GM12878 (cell line): ENCODE data around the gene CFAP299. TPM values are rescaled to one million over a fixed set of nuclear protein-coding genes. Genes with fewer than 3 reads are reported as not detected.

Experiments used
- ATAC-seq: fragments of 200-7000 bp; cut with Tn5 transposase; 3 replicates; pipeline ENCODE4 v1.9.1; 2020; ENCODE audit warnings: mild to moderate bottlenecking, moderate library complexity
- BruUV-seq: library from RNA; stranded (reverse); fragments of 400-500 nt; replicated peaks from 2 replicates; lab custom pipeline; 2021; lab: Mats Ljungman, UMichigan
- CTCF ChIA-PET: fragments of 300-600 bp; sonication (Branson Sonifier 250); formaldehyde crosslinking; extraction: SDS; loops from one replicate; lab custom pipeline; 2021; ENCODE audit warnings: inconsistent platforms; lab: Yijun Ruan, JAX
- POLR2A ChIA-PET: fragments of 350-600 bp; formaldehyde crosslinking; extraction: SDS; loops from one replicate; lab custom pipeline; 2021; ENCODE audit warnings: inconsistent platforms; lab: Charles Lee
- RAD21 ChIA-PET: fragments of 300-600 bp; sonication (Branson Sonifier 250); formaldehyde crosslinking; loops from one replicate; lab custom pipeline; 2023; ENCODE audit warnings: antibody characterized with exemption; ENCODE audit not compliant: unreplicated experiment; lab: Charles Lee
- SMC1A ChIA-PET: fragments of 300-600 bp; sonication (Branson Sonifier 250); formaldehyde crosslinking; loops from one replicate; lab custom pipeline; 2023; ENCODE audit not compliant: unreplicated experiment, uncharacterized antibody; lab: Charles Lee
- DNase-seq: peaks from one replicate; pipeline ENCODE4 v3.0.0-alpha.2; 2011; ENCODE audit warnings: low read depth, low spot score
- FAIRE-seq: peaks from 3 replicates; lab custom pipeline; 2011; peaks lifted over from hg19 to GRCh38; lab: Jason Lieb, UNC
- H2AFZ ChIP-seq: 2 replicates; pipeline ENCODE4 v1.6.0; 2011; ENCODE audit warnings: low read depth, low read length, control low read depth; ENCODE audit not compliant: control insufficient read depth
- H3K27ac ChIP-seq: 2 replicates; pipeline ENCODE4 v1.5.1; 2011; ENCODE audit warnings: control low read depth; ENCODE audit not compliant: control insufficient read depth, insufficient read depth
- H3K27me3 ChIP-seq, 2 experiments: replicated peaks in 1 of 2; 2 replicates each; pipeline versions ENCODE4 v1.6.0 to v1.6.1; 2011; ENCODE audit warnings: low read length in 1 of 2; ENCODE audit not compliant: control insufficient read depth in 2 of 2, insufficient read depth in 2 of 2
- H3K36me3 ChIP-seq, 2 experiments: 2 replicates each; pipeline ENCODE4 v1.5.1; 2011; ENCODE audit warnings: low read length in 1 of 2; ENCODE audit not compliant: control insufficient read depth in 2 of 2, insufficient read depth in 2 of 2
- H3K4me1 ChIP-seq: 2 replicates; pipeline ENCODE4 v1.6.1; 2011; ENCODE audit warnings: mild to moderate bottlenecking, low read length, moderate library complexity, mixed read lengths; ENCODE audit not compliant: control insufficient read depth, insufficient read depth
- H3K4me2 ChIP-seq: 2 replicates; pipeline ENCODE4 v1.6.0; 2011; ENCODE audit warnings: control low read depth; ENCODE audit not compliant: control insufficient read depth, insufficient read depth
- H3K4me3 ChIP-seq: fragments of 200-600 bp; sonication (generic); 2 replicates; pipeline ENCODE4 v1.5.1; 2016
- H3K79me2 ChIP-seq: 2 replicates; pipeline ENCODE4 v1.6.0; 2011; ENCODE audit warnings: low read length; ENCODE audit not compliant: control insufficient read depth, insufficient read depth
- H3K9ac ChIP-seq: 2 replicates; pipeline ENCODE4 v1.8.0; 2011; ENCODE audit warnings: low read length, control low read depth, mixed read lengths; ENCODE audit not compliant: control insufficient read depth, insufficient read depth
- H3K9me3 ChIP-seq: replicated peaks from 3 replicates; pipeline ENCODE4 v1.5.1; 2011; ENCODE audit warnings: mild to moderate bottlenecking, low read length; ENCODE audit not compliant: control insufficient read depth, insufficient read depth
- H4K20me1 ChIP-seq: 2 replicates; pipeline ENCODE4 v1.6.0; 2011; ENCODE audit not compliant: control insufficient read depth, insufficient read depth
- GABPA ChIP-seq: IDR thresholded peaks from 2 replicates; pipeline ENCODE4 v1.6.1; 2014; ENCODE audit warnings: antibody characterized with exemption, low read depth, mild to moderate bottlenecking, inconsistent platforms
- HDAC2 ChIP-seq: fragments of 200-600 bp; sonication (generic); IDR thresholded peaks from 2 replicates; pipeline ENCODE4 v1.6.1; 2017
- IRF5 ChIP-seq: fragments of 450-650 bp; IDR thresholded peaks from 2 replicates; pipeline ENCODE4 v1.6.1; 2017; ENCODE audit warnings: borderline replicate concordance
- NFYB ChIP-seq: IDR thresholded peaks from 2 replicates; pipeline ENCODE4 v1.6.1; 2011; ENCODE audit warnings: low read depth, mild to moderate bottlenecking, low read length, improper control_type of control experiment, moderate library complexity; ENCODE audit not compliant: insufficient read depth
- NR2F1 ChIP-seq: fragments of 450-650 bp; conservative IDR thresholded peaks from 2 replicates; pipeline ENCODE4 v1.6.1; 2017; ENCODE audit warnings: mild to moderate bottlenecking
- PKNOX1 ChIP-seq: fragments of 450-650 bp; IDR thresholded peaks from 2 replicates; pipeline ENCODE4 v1.6.1; 2016; ENCODE audit warnings: mild to moderate bottlenecking
- RELA ChIP-seq: fragments of 450-650 bp; IDR thresholded peaks from 2 replicates; pipeline ENCODE4 v1.8.0; 2014; ENCODE audit warnings: borderline replicate concordance; ENCODE audit not compliant: partially characterized antibody
- SIX5 ChIP-seq: IDR thresholded peaks from 2 replicates; pipeline ENCODE4 v1.6.1; 2011; ENCODE audit warnings: mild to moderate bottlenecking, low read depth, low read length, moderate library complexity; ENCODE audit not compliant: severe bottlenecking
- STAT1 ChIP-seq: fragments of 450-650 bp; conservative IDR thresholded peaks from 2 replicates; pipeline ENCODE4 v1.6.1; 2014; ENCODE audit warnings: antibody characterized with exemption, mild to moderate bottlenecking
- ZNF687 ChIP-seq: fragments of 450-650 bp; IDR thresholded peaks from 2 replicates; pipeline ENCODE4 v1.6.1; 2017; ENCODE audit warnings: mild to moderate bottlenecking, moderate library complexity
- WGBS: methylation state at CpG from one replicate; pipeline ENCODE4 v1.1.6; 2016; ENCODE audit warnings: low lambda C conversion rate; ENCODE audit not compliant: insufficient replicate concordance, insufficient coverage; ENCODE audit errors: missing lambda C conversion rate; 5-methylcytosine and 5-hydroxymethylcytosine counted together
- in situ Hi-C: fragments of 300-500 bp; cut with MboI; formaldehyde crosslinking; loops from 9 replicates; pipeline ENCODE4 v1.14.3; 2018; ENCODE audit warnings: mixed read lengths
- intact Hi-C: fragments of 100-400 bp; cut with micrococcal nuclease; formaldehyde crosslinking; loops from one replicate; pipeline ENCODE4 v1.14.2; 2022; ENCODE audit not compliant: unreplicated experiment
- polyA plus RNA-seq, 11 experiments: library from polyadenylated mRNA; depleted of rRNA in 4 of 11; unstranded in 6 of 11; stranded (reverse) in 5 of 11; fragments of >200 nt; fragmentation: Nextera tagmentation in 4 of 11; fragmentation: Illumina TruSeq in 1 of 11; extraction: Ambion mirVana in 4 of 11; extraction: Trizol in 1 of 11; gene quantifications; 1 replicate in 1 of 11; 2 replicates in 10 of 11; pipeline versions ENCODE4 v1.2.1 to v1.2.3, GENCODE V29; 2011 to 2016; ENCODE audit warnings: inconsistent platforms in 2 of 11, missing spikeins in 2 of 11, low read depth in 1 of 11
- total RNA-seq, 4 experiments: library from RNA; depleted of rRNA in 3 of 4; stranded (reverse); fragments of >200 nt in 3 of 4; fragmentation: Illumina TruSeq in 1 of 4; extraction: Trizol in 1 of 4; gene quantifications; 2 replicates each; pipeline versions ENCODE4 v1.2.1 to v1.2.3, GENCODE V29; 2013 to 2021

CFAP299 gene
- total and polyA plus RNA-seq, 10 of the 15 experiments (the other 5 are each of a cell fraction or from before 2014, with no cell fraction given) = 0.06 to 0.34 TPM; not detected in 8

- intact Hi-C loops (no loop called here), in situ Hi-C loops (no loop called here)
- Histone ChIP-seq H3K27ac (no peak overlapping the region), H3K4me1 (no peaks in the 10 kb centered on the region), H4K20me1 (no peaks in the 10 kb centered on the region), H3K4me2 (no peak overlapping the region), H3K36me3 (no peaks in the 10 kb centered on the region), H3K4me3 (no peak overlapping the region), H2AFZ (no peak overlapping the region), H3K9ac (no peak overlapping the region), H3K9me3 (no peaks in the 10 kb centered on the region), H3K79me2 (no peaks in the 10 kb centered on the region), H3K27me3 (no peaks in the 10 kb centered on the region)
- FAIRE-seq (no peak), ATAC-seq (no peak), DNase-seq (no peak)
- SMC1A ChIA-PET = interaction anchor here (0.7 kb wide), 1 partner anchor 911 kb away, joined by 3 read pairs; no protein-coding TSS in a partner anchor
- 48% methylated on average over 17 of the region's 26 CpGs for WGBS
- no TSS peak for BruUV-seq
- CTCF ChIA-PET = interaction anchor here (1.6 kb wide), 1 partner anchor 15 kb away, joined by 4 read pairs; no protein-coding TSS in a partner anchor
- POLR2A ChIA-PET = interaction anchor here (0.6 kb wide), 1 partner anchor 26 kb away, joined by 3 read pairs; no protein-coding TSS in a partner anchor
- TF ChIP-seq NFYB (no peak), RELA (no peak)
- RAD21 ChIA-PET = no interaction called here
These were observed 32.8 kb upstream of the CFAP299 start for GRCh38 chr4:80302616-80303223.

GRCh38 chr4:80305466-80305865 lies 30.1 kb upstream of the CFAP299 start:
- no peak for TF ChIP-seq ZNF687
- no peak for TF ChIP-seq IRF5
- TF ChIP-seq PKNOX1 = no peak
- no peak for TF ChIP-seq NR2F1
- no peak for TF ChIP-seq STAT1
- TF ChIP-seq GABPA = no peak
- TF ChIP-seq SIX5 = no peak
- no peak for TF ChIP-seq HDAC2
- in situ Hi-C loops (no loop called here), intact Hi-C loops (no loop called here)
- Histone ChIP-seq H3K4me3 (no peak overlapping the region), H3K4me1 (no peaks in the 10 kb centered on the region), H3K27me3 (no peaks in the 10 kb centered on the region; a peak in 1 of 4 replicates), H4K20me1 (no peaks in the 10 kb centered on the region), H3K9me3 (no peaks in the 10 kb centered on the region), H3K9ac (no peak overlapping the region), H3K27ac (no peak overlapping the region), H2AFZ (no peak overlapping the region), H3K36me3 (no peaks in the 10 kb centered on the region), H3K4me2 (no peak overlapping the region), H3K79me2 (no peaks in the 10 kb centered on the region)
- FAIRE-seq = no peak
- POLR2A ChIA-PET = no interaction called here
- BruUV-seq = no TSS peak
- CTCF ChIA-PET = interaction anchor here (1.2 to 1.4 kb wide), 2 partner anchors 11 to 60 kb away, joined by 3 read pairs; no protein-coding TSS in a partner anchor
- SMC1A ChIA-PET = no interaction called here
- ATAC-seq = no peak
- no peak for DNase-seq
- WGBS = 17% methylated on average over 3 of the region's 3 CpGs
- RAD21 ChIA-PET = no interaction called here
